ENCODE results near the gene DNM1.

The DNM1 gene

GRCh38 chr9:128232528-128233428 is 29.6 kb downstream of the DNM1 start:
- Histone ChIP-seq H3K23ac (ENCODE audit: low read length) (no peak overlapping the region), H3K56ac (ENCODE audit: low read length) (no peak overlapping the region), H3K4me2 (ENCODE audit: low read length) (no peak overlapping the region), H3K36me3 (ENCODE audit: control insufficient read depth, insufficient read depth, low read length) (no peaks in the 10 kb centered on the region), H3K9ac (ENCODE audit: low read length) (no peak overlapping the region), H2BK15ac (replicated peaks; ENCODE audit: low read depth) (no peak overlapping the region), H3K4me1 (ENCODE audit: control insufficient read depth, low read depth, low read length) (no peaks in the 10 kb centered on the region), H4K5ac (ENCODE audit: low read length) (no peak overlapping the region), H3K4me3 (ENCODE audit: low read length) (no peak overlapping the region), H3K4ac (ENCODE audit: low read depth, low read length) (no peak overlapping the region), H3K18ac (ENCODE audit: low read length) (no peak overlapping the region), H3K79me2 (ENCODE audit: control insufficient read depth, insufficient read depth, low read length) (no peaks in the 10 kb centered on the region), H4K8ac (ENCODE audit: low read depth, low read length) (no peak overlapping the region), H3K27me3 (ENCODE audit: insufficient read depth, low read length, poor library complexity) (no peaks in the 10 kb centered on the region), H2BK5ac (ENCODE audit: low read length) (no peak overlapping the region), H3K79me1 (ENCODE audit: low read length) (no peaks in the 10 kb centered on the region), H3K27ac (ENCODE audit: low read depth, low read length) (no peak overlapping the region), H2AK5ac (ENCODE audit: low read length) (no peak overlapping the region), H2BK120ac (ENCODE audit: low read depth, low read length) (no peak overlapping the region)
- DNase-seq, result no peak
- WGBS (ENCODE audit: extremely low coverage, insufficient coverage, low lambda C conversion rate), result no CpG with 5 or more reads among the region's 22 CpGs

DNA sequence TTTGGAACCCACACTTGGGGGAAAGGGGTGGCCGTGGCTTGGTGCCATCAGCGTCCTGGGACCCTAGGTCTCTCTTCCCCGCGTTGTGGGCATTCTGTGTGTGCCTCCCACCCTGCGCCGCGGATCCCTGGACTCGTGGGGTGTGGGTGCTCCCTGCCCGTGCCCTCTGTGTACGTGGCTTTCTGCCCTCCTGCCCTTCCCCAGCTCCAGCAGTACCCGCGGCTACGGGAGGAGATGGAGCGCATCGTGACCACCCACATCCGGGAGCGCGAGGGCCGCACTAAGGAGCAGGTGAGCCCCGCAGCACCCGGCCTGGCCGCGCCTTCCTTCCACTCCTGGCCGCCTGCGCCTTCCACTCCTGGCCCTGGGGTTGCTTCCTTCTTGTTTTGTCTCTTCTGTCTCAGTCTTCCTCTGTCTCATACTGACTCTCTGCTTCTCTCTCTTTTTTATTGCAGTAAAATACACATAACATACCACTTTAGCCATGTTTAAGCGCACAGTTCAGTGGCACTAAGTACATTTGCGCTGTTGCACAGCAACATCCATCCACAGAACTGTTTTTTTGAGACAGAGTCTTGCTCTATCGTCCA is 30.7 kb downstream of the DNM1 start:
- no peak overlapping the region for H2BK5ac ChIP-seq (ENCODE audit: low read length)
- WGBS (ENCODE audit: extremely low coverage, insufficient coverage, low lambda C conversion rate), result no CpG with 5 or more reads among the region's 28 CpGs

GRCh38 chr9:128242124-128242523 is 38.9 kb downstream of the DNM1 start:
- H2BK5ac ChIP-seq (ENCODE audit: low read length), result no peak overlapping the region
- no peaks in the 10 kb centered on the region for H3K79me1 ChIP-seq (ENCODE audit: low read length)
- no peak overlapping the region for H2AK5ac ChIP-seq (ENCODE audit: low read length)
- no peak overlapping the region for H3K4me2 ChIP-seq (ENCODE audit: low read length)
- H3K18ac ChIP-seq (ENCODE audit: low read length), result no peak overlapping the region
- H2BK15ac ChIP-seq (replicated peaks; ENCODE audit: low read depth), result no peak overlapping the region
- H3K23ac ChIP-seq (ENCODE audit: low read length), result no peak overlapping the region
- no peak for DNase-seq
- peaks cover 8% of the 10 kb centered on the region for H3K4me1 ChIP-seq (ENCODE audit: control insufficient read depth, low read depth, low read length)
- no peak overlapping the region for H3K9ac ChIP-seq (ENCODE audit: low read length)
- WGBS (ENCODE audit: extremely low coverage, insufficient coverage, low lambda C conversion rate), result no CpG with 5 or more reads among the region's 4 CpGs
- H3K56ac ChIP-seq (ENCODE audit: low read length), result no peak overlapping the region
- no peak overlapping the region for H4K5ac ChIP-seq (ENCODE audit: low read length)
- no peak overlapping the region for H2BK120ac ChIP-seq (ENCODE audit: low read depth, low read length)
- H3K4me3 ChIP-seq (ENCODE audit: low read length), result no peak overlapping the region
- H3K27ac ChIP-seq (ENCODE audit: low read depth, low read length), result no peak overlapping the region
- H3K27me3 ChIP-seq (ENCODE audit: insufficient read depth, low read length, poor library complexity), result no peaks in the 10 kb centered on the region
- no peaks in the 10 kb centered on the region for H3K36me3 ChIP-seq (ENCODE audit: control insufficient read depth, insufficient read depth, low read length)
- no peaks in the 10 kb centered on the region for H3K79me2 ChIP-seq (ENCODE audit: control insufficient read depth, insufficient read depth, low read length)
- no peak overlapping the region for H4K8ac ChIP-seq (ENCODE audit: low read depth, low read length)
- H3K4ac ChIP-seq (ENCODE audit: low read depth, low read length), result no peak overlapping the region

More for the DNA sequence above, 30.7 kb downstream of the DNM1 start:
- Histone ChIP-seq H3K4ac (ENCODE audit: low read depth, low read length) (no peak overlapping the region), H4K5ac (ENCODE audit: low read length) (no peak overlapping the region), H3K27me3 (ENCODE audit: insufficient read depth, low read length, poor library complexity) (no peaks in the 10 kb centered on the region), H3K18ac (ENCODE audit: low read length) (no peak overlapping the region), H3K36me3 (ENCODE audit: control insufficient read depth, insufficient read depth, low read length) (no peaks in the 10 kb centered on the region), H3K4me3 (ENCODE audit: low read length) (no peak overlapping the region), H3K9ac (ENCODE audit: low read length) (no peak overlapping the region), H2BK120ac (ENCODE audit: low read depth, low read length) (no peak overlapping the region), H4K8ac (ENCODE audit: low read depth, low read length) (no peak overlapping the region), H3K56ac (ENCODE audit: low read length) (no peak overlapping the region), H2BK15ac (replicated peaks; ENCODE audit: low read depth) (no peak overlapping the region), H3K27ac (ENCODE audit: low read depth, low read length) (no peak overlapping the region), H3K4me2 (ENCODE audit: low read length) (no peak overlapping the region), H3K79me1 (ENCODE audit: low read length) (no peaks in the 10 kb centered on the region), H3K23ac (ENCODE audit: low read length) (no peak overlapping the region), H2AK5ac (ENCODE audit: low read length) (no peak overlapping the region), H3K4me1 (ENCODE audit: control insufficient read depth, low read depth, low read length) (no peaks in the 10 kb centered on the region), H3K79me2 (ENCODE audit: control insufficient read depth, insufficient read depth, low read length) (no peaks in the 10 kb centered on the region)
- no peak for DNase-seq

DNA sequence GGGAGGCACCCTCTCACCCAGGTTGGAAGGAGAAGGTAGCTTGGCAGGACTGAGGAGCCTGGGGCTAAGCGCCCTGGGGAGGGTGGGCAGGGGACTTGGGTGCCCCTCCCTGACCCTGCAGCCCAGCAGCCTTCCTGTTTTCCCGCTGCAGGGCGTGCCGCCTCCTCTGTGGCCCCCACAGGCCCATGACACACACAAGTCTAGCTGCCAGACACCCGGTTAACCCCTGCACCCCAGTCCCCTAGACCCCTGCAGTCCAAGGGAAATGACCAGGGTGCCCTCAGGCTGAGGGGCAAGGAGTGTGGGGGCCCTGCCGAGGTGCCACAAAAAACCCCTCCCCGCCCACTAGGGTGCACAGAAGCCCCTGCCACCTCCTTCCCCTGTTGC is 39.6 kb downstream of the DNM1 start:
- no peaks in the 10 kb centered on the region for H3K79me2 ChIP-seq (ENCODE audit: control insufficient read depth, insufficient read depth, low read length)
- H3K23ac ChIP-seq (ENCODE audit: low read length), result no peak overlapping the region
- H4K5ac ChIP-seq (ENCODE audit: low read length), result no peak overlapping the region
- no peak overlapping the region for H3K27ac ChIP-seq (ENCODE audit: low read depth, low read length)
- H3K27me3 ChIP-seq (ENCODE audit: insufficient read depth, low read length, poor library complexity), result no peaks in the 10 kb centered on the region
- no peak overlapping the region for H2AK5ac ChIP-seq (ENCODE audit: low read length)
- no peak overlapping the region for H2BK15ac ChIP-seq (replicated peaks; ENCODE audit: low read depth)
- no peaks in the 10 kb centered on the region for H3K79me1 ChIP-seq (ENCODE audit: low read length)
- no peak overlapping the region for H4K8ac ChIP-seq (ENCODE audit: low read depth, low read length)
- no peak overlapping the region for H3K9ac ChIP-seq (ENCODE audit: low read length)
- no peak overlapping the region for H3K4ac ChIP-seq (ENCODE audit: low read depth, low read length)
- no peak overlapping the region for H2BK120ac ChIP-seq (ENCODE audit: low read depth, low read length)
- H3K4me3 ChIP-seq (ENCODE audit: low read length), result no peak overlapping the region
- no peak overlapping the region for H3K4me2 ChIP-seq (ENCODE audit: low read length)
- no peak for DNase-seq
- no CpG with 5 or more reads among the region's 7 CpGs for WGBS (ENCODE audit: extremely low coverage, insufficient coverage, low lambda C conversion rate)
- no peak overlapping the region for H3K18ac ChIP-seq (ENCODE audit: low read length)
- no peaks in the 10 kb centered on the region for H3K36me3 ChIP-seq (ENCODE audit: control insufficient read depth, insufficient read depth, low read length)
- no peak overlapping the region for H3K56ac ChIP-seq (ENCODE audit: low read length)
- H2BK5ac ChIP-seq (ENCODE audit: low read length), result no peak overlapping the region
- H3K4me1 ChIP-seq (ENCODE audit: control insufficient read depth, low read depth, low read length), result peaks cover 8% of the 10 kb centered on the region

DNA sequence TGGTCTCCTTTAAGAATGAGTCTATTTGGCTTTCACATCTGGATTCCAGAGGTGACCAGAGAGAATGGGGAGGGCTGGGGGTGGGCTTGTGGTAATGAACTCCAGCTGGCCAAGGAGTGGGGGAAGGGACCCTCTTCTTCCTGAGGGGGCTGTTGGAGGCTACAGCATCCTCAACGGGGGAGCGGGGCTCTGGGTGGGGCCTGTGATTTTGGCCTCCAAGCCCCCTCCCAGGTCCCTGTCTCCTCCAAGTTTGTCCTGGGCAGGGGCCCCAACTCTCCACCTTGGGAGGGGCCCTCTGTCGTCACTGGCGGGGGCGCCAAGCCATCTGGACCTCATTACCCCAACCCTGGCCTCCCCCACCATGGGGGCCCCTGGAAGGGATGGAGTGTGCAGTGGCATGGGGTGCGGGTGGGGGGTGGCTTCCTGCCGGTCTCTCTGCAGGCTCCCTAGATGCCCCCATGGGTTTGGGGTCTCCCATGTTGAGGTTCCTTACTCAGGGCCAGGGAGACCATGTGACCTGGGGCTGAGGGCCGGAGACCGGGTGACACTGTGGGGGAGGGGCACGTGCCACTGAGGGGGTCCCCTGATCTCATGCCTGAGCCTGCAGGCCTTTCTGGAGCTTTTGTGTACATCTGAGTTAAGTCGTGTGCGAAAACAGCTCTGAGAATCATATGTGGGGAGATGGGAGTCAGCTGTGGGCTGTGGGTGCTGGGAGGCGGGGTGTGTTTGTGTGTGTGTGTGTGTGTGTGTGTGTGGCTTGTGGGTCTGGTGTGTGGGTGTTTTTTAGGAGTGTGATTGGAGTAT is 40.2 kb downstream of the DNM1 start:
- Histone ChIP-seq H2AK5ac (ENCODE audit: low read length) (no peak overlapping the region), H3K4me1 (ENCODE audit: control insufficient read depth, low read depth, low read length) (peaks cover 8% of the 10 kb centered on the region), H3K18ac (ENCODE audit: low read length) (no peak overlapping the region), H3K27me3 (ENCODE audit: insufficient read depth, low read length, poor library complexity) (no peaks in the 10 kb centered on the region), H3K4ac (ENCODE audit: low read depth, low read length) (no peak overlapping the region), H4K5ac (ENCODE audit: low read length) (no peak overlapping the region), H3K4me3 (ENCODE audit: low read length) (no peak overlapping the region), H3K79me1 (ENCODE audit: low read length) (no peaks in the 10 kb centered on the region), H2BK15ac (replicated peaks; ENCODE audit: low read depth) (no peak overlapping the region), H3K27ac (ENCODE audit: low read depth, low read length) (no peak overlapping the region), H4K8ac (ENCODE audit: low read depth, low read length) (no peak overlapping the region), H3K56ac (ENCODE audit: low read length) (no peak overlapping the region), H3K36me3 (ENCODE audit: control insufficient read depth, insufficient read depth, low read length) (no peaks in the 10 kb centered on the region), H3K9ac (ENCODE audit: low read length) (no peak overlapping the region), H3K23ac (ENCODE audit: low read length) (no peak overlapping the region), H3K79me2 (ENCODE audit: control insufficient read depth, insufficient read depth, low read length) (no peaks in the 10 kb centered on the region), H3K4me2 (ENCODE audit: low read length) (no peak overlapping the region), H2BK120ac (ENCODE audit: low read depth, low read length) (no peak overlapping the region), H2BK5ac (ENCODE audit: low read length) (no peak overlapping the region)
- no peak for DNase-seq
- WGBS (ENCODE audit: extremely low coverage, insufficient coverage, low lambda C conversion rate), result no CpG with 5 or more reads among the region's 13 CpGs

Data from mesendoderm (in vitro differentiated cells).